H1 (cell line): Measurements from ENCODE around the gene TPST2. TPM values are rescaled to one million over a fixed set of nuclear protein-coding genes. Genes with fewer than 3 reads are reported as not detected.

Experiments
- ASH2L ChIP-seq: fragments of 200-600, 300-600 bp; sonication (generic); IDR thresholded peaks from one replicate; pipeline ENCODE4 v1.7.1; 2017; ENCODE audit warnings: low read length
- ATF2 ChIP-seq: IDR thresholded peaks from 2 replicates; pipeline ENCODE4 v1.6.1; 2012; ENCODE audit warnings: low read length, inconsistent platforms
- EP300 ChIP-seq, 2 experiments: IDR thresholded peaks; 1 replicate in 1 of 2; 2 replicates in 1 of 2; pipeline ENCODE4 v1.6.1; 2011 to 2012; ENCODE audit warnings: low read depth in 2 of 2, low read length in 2 of 2, mild to moderate bottlenecking in 2 of 2, borderline replicate concordance in 1 of 2, inconsistent platforms in 1 of 2, moderate library complexity in 1 of 2
- HDAC6 ChIP-seq: IDR thresholded peaks from one replicate; pipeline ENCODE4 v1.7.1; 2012; ENCODE audit warnings: low read depth, mild to moderate bottlenecking, inconsistent platforms, low read length, moderate library complexity
- JUND ChIP-seq: IDR thresholded peaks from 2 replicates; pipeline ENCODE4 v1.6.1; 2011; ENCODE audit warnings: mild to moderate bottlenecking, improper control_type of control experiment, low read length
- MAFK ChIP-seq: IDR thresholded peaks from 2 replicates; pipeline ENCODE4 v1.6.1; 2012; ENCODE audit warnings: low read depth, mild to moderate bottlenecking, improper control_type of control experiment, low read length
- POU5F1 ChIP-seq: IDR thresholded peaks from 2 replicates; pipeline ENCODE4 v1.6.1; 2011; ENCODE audit warnings: low read depth, mild to moderate bottlenecking, low read length, moderate library complexity
- SRF ChIP-seq: IDR thresholded peaks from 2 replicates; pipeline ENCODE4 v1.6.1; 2011; ENCODE audit warnings: mild to moderate bottlenecking, low read depth, low read length, moderate library complexity
- polyA plus RNA-seq, 7 experiments: library from polyadenylated mRNA; depleted of rRNA in 3 of 7; stranded (reverse) in 5 of 7; unstranded in 2 of 7; fragments of >200 nt in 5 of 7; fragments of 200-250 nt in 2 of 7; gene quantifications; 1 replicate in 5 of 7; 2 replicates in 1 of 7; 4 replicates in 1 of 7; pipeline versions ENCODE4 v1.2.1 to v1.2.3, GENCODE V29; 2011 to 2013; ENCODE audit warnings: missing spikeins in 2 of 7, mixed read lengths in 2 of 7
- total RNA-seq: library from RNA; stranded (reverse); fragmentation: NEBNext Ultra II Directional; extraction: Animal tissue kit (Norgen Biotek cat#: 25700); gene quantifications from 2 replicates; pipeline ENCODE4 v1.2.1, GENCODE V29; 2021

Gene TPST2
- total and polyA plus RNA-seq, 2 of the 8 experiments (the other 6 are each of a cell fraction or from before 2014, with no cell fraction given) = 58.8 to 143 TPM

GRCh38 chr22:26501996-26502395, 87.9 kb downstream of the TPST2 start (continued):
- no peak for TF ChIP-seq POU5F1
- no peak for TF ChIP-seq ATF2
- no peak for TF ChIP-seq ASH2L
- TF ChIP-seq JUND = no peak
- TF ChIP-seq MAFK = no peak
- no peak for TF ChIP-seq HDAC6
- no peak for TF ChIP-seq SRF
- no peak for TF ChIP-seq EP300 (IDR thresholded peaks at IDR 0.05; ENCODE audit: borderline replicate concordance in 1 of 2, low read depth in 2 of 2, low read length in 2 of 2)
